Stimulated activated CD4-positive, alpha-beta T cell treated with anti-CD3 and anti-CD28 coated beads, Interleukin-15, amount 100 ng/mL, for 48 hours (primary cell): ENCODE data around the gene TECPR2.

Experiments
- DNase-seq, 2 donors: peaks; one replicate each; pipeline ENCODE4 v3.0.0-alpha.2; 2020; ENCODE audit warnings: low read depth in 2 of 2

Gene TECPR2

GRCh38 chr14:102373110-102373509 is 10.4 kb downstream of the TECPR2 start:
- no peak for DNase-seq

DNA sequence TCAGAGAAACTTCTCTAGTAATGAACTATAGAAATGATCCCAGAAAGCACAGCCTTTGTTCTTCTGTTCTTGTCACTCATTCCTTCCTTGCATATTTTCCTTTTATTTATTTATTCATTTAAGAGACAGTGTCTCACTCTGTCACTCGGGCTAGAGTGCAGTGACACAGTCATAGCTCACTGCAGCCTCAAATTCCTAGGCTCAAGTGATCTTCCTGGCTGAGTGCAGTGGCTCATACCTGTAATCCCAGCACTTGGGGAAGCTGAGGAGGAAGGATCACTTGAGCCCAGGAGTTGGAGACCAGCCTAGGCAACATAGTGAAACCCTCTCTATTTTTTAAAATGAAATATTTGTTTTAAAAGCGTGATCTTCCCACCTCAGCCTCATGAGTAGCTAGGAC is 11.5 kb downstream of the TECPR2 start:
- no peak for DNase-seq

- DNase-seq, result no peak
Measured at GRCh38 chr14:102375119-102375518, 12.4 kb downstream of the TECPR2 start.

GRCh38 chr14:102377696-102378095 is 15.0 kb downstream of the TECPR2 start:
- DNase-seq, result no peak

DNA sequence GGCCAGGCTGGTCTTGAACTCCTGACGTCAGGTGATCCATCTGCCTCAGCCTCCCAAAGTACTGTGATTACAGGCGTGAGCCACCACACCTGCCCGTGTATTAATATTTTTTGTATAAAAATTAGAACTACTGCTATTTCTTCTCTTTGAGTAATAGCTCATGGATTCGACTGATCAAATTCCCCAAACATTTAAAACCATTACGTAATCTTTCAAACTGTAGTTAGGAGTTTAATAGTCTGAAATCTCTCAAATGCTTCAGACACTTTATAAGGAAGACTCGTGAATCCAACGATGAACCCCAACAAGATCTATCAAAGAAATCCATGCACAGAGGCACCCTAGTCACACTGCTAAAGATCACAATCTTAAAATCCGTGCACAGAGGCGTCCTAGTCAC is 16.1 kb downstream of the TECPR2 start:
- DNase-seq, result no peak

- DNase-seq, result no peak
Measured at GRCh38 chr14:102387086-102387485, 24.3 kb downstream of the TECPR2 start.

- DNase-seq, result no peak
Measured at GRCh38 chr14:102389246-102389645, 26.5 kb downstream of the TECPR2 start.

DNA sequence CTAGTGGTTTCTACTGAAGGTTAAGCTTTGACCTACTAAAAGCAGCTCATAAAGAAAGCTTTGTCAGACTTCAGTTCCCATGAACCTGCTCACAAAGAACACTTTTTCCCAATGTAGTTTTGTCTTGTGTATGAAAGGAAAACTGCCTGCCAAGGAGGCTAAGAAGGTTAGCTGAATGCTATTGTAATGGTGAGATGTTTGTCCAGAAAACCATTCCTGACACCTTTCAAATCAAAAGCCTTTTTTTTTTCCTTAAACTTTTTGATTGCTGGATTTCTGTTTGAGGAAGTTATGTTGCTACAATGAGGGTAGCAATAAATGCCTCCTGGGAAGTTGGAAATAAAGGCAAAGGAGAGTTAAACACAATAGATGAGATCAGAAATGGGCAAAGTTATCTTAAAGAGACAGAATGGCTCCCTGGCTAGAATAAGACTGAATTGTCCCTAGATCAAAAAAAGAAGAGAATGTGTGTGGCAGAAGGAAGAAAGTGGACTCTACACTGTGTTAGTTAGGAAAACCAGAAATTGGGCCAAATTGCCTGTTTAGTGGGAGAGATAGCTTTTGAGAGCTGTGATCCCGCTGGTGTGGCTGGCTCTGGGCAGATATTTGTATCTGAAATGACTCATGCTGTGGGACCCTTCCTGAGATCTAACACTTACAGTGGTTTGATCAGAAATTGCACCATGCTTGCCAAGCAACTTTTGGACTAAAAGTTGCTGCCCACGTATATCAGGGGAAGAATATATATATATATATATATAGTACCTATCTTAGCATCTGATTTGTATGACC is 27.5 kb downstream of the TECPR2 start:
- DNase-seq, result no peak

DNA sequence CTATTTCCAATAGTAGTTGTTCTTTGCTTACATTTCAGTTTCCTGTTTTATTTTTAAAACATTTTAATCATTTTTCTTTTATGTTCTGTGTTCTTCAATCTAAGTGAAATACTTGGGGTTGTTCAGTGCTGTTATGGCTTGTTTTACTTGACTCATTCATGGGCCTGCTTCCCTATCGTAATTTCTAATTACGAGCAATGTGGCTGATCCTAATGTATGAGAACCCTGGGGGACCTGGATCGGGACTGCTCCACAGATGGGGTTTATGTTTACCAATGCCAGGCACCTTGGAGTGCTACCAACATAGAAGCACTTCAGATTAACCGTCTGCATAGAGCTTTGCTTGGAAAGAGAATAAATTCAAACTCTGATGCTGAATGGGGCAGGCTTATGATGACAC is 29.8 kb downstream of the TECPR2 start:
- no peak for DNase-seq

- DNase-seq, result no peak
Measured at GRCh38 chr14:102394717-102395375, 32.1 kb downstream of the TECPR2 start.

DNA sequence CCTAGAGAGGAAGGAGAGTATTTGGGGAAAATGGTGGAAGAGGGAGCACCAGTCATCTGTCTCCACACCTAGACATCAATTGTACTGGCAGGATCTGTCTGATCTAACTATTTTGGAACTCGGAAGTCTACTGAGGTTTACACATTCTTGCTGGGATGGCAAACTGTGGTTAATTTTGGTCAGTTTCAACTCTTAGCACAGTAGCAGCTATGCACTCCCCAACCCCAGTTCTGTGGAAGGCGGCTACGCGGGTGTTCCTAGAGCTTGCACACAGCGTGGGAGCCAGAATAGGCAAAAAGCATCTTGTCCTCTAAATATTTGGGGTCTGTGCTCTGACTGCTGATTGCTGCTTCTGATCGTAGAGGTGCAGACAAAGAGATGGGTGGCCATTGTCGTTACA is 33.8 kb downstream of the TECPR2 start:
- no peak for DNase-seq

- DNase-seq, result no peak
Measured at GRCh38 chr14:102403028-102403427, 40.3 kb downstream of the TECPR2 start.

DNA sequence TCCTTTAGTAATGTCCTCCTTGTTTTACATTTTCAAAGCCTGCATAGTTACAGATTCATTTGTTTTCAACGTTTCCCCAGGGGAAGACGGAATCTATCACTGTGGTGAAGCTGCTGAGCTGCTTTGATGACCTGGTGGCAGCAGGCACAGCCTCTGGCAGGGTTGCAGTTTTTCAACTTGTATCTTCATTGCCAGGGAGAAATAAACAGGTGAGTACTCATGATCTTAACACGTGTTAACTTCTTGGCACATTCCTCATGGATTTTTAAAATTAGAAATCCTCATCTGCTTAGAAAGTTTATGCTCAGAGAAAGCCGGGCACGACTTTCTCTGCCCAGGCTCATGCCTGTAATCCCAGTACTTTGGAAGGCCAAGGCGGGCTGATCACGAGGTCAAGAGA is 44.5 kb downstream of the TECPR2 start:
- no peak for DNase-seq

- DNase-seq, result no peak
Measured at GRCh38 chr14:102408724-102409123, 46.0 kb downstream of the TECPR2 start.

GRCh38 chr14:102415671-102416070 is 52.9 kb downstream of the TECPR2 start:
- no peak for DNase-seq

GRCh38 chr14:102417001-102417431 is 54.3 kb downstream of the TECPR2 start:
- DNase-seq, result no peak

DNA sequence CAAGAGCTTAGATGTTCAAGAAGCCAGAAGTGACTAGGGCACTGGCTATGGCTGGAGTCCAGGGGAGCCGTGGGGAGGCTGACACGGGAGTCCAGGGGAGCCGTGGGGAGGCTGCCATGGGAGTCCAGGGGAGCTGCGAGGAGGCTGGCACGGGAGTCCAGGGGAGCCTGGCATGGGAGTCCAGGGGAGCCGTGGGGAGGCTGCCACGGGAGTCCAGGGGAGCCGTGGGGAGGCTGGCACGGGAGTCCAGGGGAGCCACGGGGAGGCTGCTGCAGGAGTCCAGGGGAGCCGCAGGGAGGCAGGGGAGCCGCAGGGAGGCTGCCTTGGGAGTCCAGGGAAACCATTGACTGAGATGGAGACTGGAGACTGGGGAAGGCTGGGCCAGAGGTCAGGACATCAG is 54.9 kb downstream of the TECPR2 start:
- no peak for DNase-seq

DNA sequence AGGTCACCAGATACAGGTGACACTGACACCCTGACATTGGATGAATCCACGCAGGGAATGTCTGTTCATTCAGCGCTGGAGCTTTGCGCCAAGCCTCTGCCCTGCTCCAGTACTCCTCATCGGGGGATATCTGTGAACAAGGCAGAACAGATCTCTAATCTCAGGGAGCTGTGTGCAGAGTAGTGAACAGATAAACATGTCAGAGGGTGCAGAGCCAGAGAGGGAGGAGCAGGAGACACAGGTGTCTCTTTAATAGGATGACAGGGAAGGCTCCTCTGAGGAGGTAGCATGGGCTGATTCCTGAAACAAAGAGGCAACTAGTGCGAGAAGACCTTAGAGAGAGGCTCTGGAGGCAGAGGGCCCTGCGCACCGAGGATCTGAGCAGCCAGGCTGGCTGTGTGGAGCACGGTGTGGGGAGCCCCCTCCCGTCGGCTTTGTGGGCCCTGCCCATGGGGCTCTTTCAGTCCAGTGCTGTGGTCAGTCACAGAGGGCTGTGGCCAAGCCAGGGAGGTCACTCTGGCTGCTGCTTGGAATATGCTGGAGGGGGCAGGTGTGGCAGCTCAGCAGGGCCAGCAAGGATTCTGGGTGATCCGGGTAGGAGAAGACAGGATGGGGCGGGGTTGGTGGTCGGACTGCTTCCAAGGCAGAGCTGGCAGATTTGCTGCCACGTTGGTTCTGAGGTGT is 55.6 kb downstream of the TECPR2 start:
- no peak for DNase-seq

GRCh38 chr14:102418853-102419240 is 56.1 kb downstream of the TECPR2 start:
- no peak for DNase-seq

DNA sequence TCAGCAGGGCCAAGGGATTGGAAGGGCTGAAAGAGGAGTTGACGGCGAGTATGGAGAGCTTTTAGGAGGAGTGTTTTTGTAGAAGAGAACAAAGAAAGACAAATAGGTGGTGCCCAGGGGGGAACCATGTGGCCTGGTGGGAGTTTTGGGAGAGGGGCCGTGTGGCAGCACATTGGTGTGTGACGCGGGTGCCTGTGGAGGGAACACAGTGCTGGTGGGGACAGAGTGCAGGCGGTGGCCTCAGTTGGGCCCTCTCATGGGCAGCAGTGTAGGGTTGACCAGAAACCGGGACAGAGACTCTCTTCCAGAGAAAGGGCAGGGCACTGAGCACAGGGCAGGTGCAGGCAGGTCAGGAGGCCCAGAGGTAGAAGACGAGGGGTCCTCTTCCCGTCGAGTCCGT is 56.5 kb downstream of the TECPR2 start:
- no peak for DNase-seq

GRCh38 chr14:102419716-102420115 is 57.0 kb downstream of the TECPR2 start:
- DNase-seq, result no peak

DNA sequence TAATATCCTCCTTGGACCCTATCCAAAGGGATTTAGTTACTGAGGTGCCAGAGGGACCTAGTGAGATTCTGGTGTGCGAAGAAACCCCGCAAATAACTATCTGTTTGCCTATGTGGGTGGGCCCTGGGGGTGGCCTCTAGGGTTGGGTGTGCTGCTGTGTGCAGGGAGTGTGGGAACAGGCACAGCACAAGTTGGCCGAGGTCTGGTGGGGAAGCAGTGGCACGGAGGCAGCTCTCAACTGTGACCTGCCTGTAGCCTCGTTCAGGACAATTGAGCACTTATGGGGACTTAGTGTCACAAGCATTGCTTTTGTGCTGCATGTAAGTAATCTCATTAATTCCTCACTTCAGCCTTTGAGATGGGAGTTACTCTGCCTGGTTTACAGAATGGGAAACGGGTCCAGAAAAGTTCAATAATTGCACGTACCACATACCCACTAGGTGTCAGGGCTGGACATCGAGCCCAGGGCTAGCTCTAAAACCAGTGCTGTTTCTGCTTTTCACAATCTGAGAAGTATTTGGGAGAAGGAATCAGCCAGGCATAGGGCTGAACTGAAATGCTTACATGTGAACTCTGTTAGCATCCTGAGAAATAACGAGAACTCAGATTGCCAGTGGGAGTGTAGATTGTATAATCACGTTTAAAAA is 58.8 kb downstream of the TECPR2 start:
- DNase-seq, result no peak
